ENCODE measurements around the gene YPEL5.

YPEL5 gene

DNA sequence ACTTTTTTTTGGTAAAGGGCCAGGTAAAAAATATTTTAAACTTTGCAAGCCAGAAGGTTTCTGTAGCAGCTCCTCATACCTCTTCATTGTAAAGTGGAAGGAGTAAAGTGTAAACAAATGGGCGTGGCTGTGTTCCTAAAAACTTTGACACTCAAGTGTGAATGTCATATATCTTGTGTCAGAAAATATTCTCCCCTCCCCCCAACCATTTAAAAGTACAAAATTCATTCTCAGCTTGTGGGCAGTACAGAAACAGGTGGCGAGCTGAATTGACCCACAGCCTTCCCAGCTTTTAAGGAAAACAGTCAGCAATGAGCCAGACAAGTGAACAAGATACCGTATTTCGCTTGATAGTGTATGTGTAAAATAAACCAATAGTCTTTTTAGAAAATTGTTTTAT lies 4.0 kb downstream of the YPEL5 start:
- Histone ChIP-seq H3K9me3 (ENCODE audit: insufficient read depth, low read length) (no peaks in the 10 kb centered on the region), H3K36me3 (ENCODE audit: low read length) (0 out of 2 replicates have a peak, but pooled peaks cover 3% of the 10 kb centered on the region), H3K9me2 (replicated peaks; ENCODE audit: insufficient read depth, low read length) (no peaks in the 10 kb centered on the region), H3K79me2 (ENCODE audit: insufficient read depth, low read length) (no peaks in the 10 kb centered on the region), H2AFZ (ENCODE audit: low read depth, low read length, severe bottlenecking) (no peak overlapping the region), H3K27ac (ENCODE audit: low read depth, low read length) (no peak overlapping the region), H3K9ac (ENCODE audit: low read length) (no peak overlapping the region), H3K4me2 (ENCODE audit: low read depth, low read length, poor library complexity, severe bottlenecking) (no peak overlapping the region), H3F3A (ENCODE audit: insufficient read depth) (peaks cover 13% of the 10 kb centered on the region), H3K4me3 (ENCODE audit: insufficient read depth, low read length, poor library complexity, severe bottlenecking) (no peak overlapping the region), H4K20me1 (ENCODE audit: low read depth, low read length) (no peaks in the 10 kb centered on the region), H3K27me3 (ENCODE audit: low read length) (no peaks in the 10 kb centered on the region)
- TF ChIP-seq, protein P1, sequence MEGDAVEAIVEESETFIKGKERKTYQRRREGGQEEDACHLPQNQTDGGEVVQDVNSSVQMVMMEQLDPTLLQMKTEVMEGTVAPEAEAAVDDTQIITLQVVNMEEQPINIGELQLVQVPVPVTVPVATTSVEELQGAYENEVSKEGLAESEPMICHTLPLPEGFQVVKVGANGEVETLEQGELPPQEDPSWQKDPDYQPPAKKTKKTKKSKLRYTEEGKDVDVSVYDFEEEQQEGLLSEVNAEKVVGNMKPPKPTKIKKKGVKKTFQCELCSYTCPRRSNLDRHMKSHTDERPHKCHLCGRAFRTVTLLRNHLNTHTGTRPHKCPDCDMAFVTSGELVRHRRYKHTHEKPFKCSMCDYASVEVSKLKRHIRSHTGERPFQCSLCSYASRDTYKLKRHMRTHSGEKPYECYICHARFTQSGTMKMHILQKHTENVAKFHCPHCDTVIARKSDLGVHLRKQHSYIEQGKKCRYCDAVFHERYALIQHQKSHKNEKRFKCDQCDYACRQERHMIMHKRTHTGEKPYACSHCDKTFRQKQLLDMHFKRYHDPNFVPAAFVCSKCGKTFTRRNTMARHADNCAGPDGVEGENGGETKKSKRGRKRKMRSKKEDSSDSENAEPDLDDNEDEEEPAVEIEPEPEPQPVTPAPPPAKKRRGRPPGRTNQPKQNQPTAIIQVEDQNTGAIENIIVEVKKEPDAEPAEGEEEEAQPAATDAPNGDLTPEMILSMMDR (IDR thresholded peaks at IDR 0.05; ENCODE audit: insufficient read depth, low read length, poor library complexity, severe bottlenecking) = no peak
- TF ChIP-seq EZH2phosphoT487 (conservative IDR thresholded peaks at IDR 0.05; ENCODE audit: low read length) = no peak

GRCh38 chr2:30152385-30152784 lies 5.6 kb downstream of the YPEL5 start:
- Histone ChIP-seq H3K9ac (ENCODE audit: low read length) (no peak overlapping the region), H2AFZ (ENCODE audit: low read depth, low read length, severe bottlenecking) (no peak overlapping the region), H3K27me3 (ENCODE audit: low read length) (no peaks in the 10 kb centered on the region), H3K4me3 (ENCODE audit: insufficient read depth, low read length, poor library complexity, severe bottlenecking) (no peak overlapping the region), H3K9me2 (replicated peaks; ENCODE audit: insufficient read depth, low read length) (no peaks in the 10 kb centered on the region), H3F3A (ENCODE audit: insufficient read depth) (peaks cover 13% of the 10 kb centered on the region), H3K9me3 (ENCODE audit: insufficient read depth, low read length) (no peaks in the 10 kb centered on the region), H3K4me2 (ENCODE audit: low read depth, low read length, poor library complexity, severe bottlenecking) (no peak overlapping the region), H3K79me2 (ENCODE audit: insufficient read depth, low read length) (no peaks in the 10 kb centered on the region), H3K36me3 (ENCODE audit: low read length) (0 out of 2 replicates have a peak, but pooled peaks cover 3% of the 10 kb centered on the region), H3K27ac (ENCODE audit: low read depth, low read length) (no peak overlapping the region), H4K20me1 (ENCODE audit: low read depth, low read length) (no peaks in the 10 kb centered on the region)
- TF ChIP-seq EZH2phosphoT487 (conservative IDR thresholded peaks at IDR 0.05; ENCODE audit: low read length) = no peak
- TF ChIP-seq, protein P1 (IDR thresholded peaks at IDR 0.05; ENCODE audit: insufficient read depth, low read length, poor library complexity, severe bottlenecking) = no peak

DNA sequence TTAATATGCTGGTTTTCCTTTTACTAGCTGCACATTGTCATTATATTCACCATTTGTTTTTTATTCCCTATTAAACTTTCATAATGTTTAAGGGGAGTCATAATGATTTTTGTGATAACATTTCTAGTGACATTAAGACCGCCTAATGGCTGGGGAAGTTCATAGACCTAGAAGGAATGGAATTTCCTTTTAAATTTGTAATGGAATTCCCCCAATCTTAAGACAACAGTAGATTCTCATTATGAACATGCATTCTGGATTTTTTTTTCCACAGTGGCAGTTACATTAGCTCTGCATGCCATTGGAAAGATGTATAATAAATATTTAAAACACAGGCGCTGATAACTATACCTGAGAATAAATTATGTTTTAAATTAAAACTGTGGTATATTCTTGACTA lies 8.4 kb downstream of the YPEL5 start:
- Histone ChIP-seq H3K4me2 (ENCODE audit: low read depth, low read length, poor library complexity, severe bottlenecking) (no peak overlapping the region), H3K9me3 (ENCODE audit: insufficient read depth, low read length) (no peaks in the 10 kb centered on the region), H3K36me3 (ENCODE audit: low read length) (no peaks in the 10 kb centered on the region), H3K9ac (ENCODE audit: low read length) (no peak overlapping the region), H4K20me1 (ENCODE audit: low read depth, low read length) (no peaks in the 10 kb centered on the region), H3K79me2 (ENCODE audit: insufficient read depth, low read length) (no peaks in the 10 kb centered on the region), H3F3A (ENCODE audit: insufficient read depth) (no peaks in the 10 kb centered on the region), H3K27me3 (ENCODE audit: low read length) (no peaks in the 10 kb centered on the region), H3K9me2 (replicated peaks; ENCODE audit: insufficient read depth, low read length) (no peaks in the 10 kb centered on the region), H3K27ac (ENCODE audit: low read depth, low read length) (no peak overlapping the region), H2AFZ (ENCODE audit: low read depth, low read length, severe bottlenecking) (no peak overlapping the region), H3K4me3 (ENCODE audit: insufficient read depth, low read length, poor library complexity, severe bottlenecking) (no peak overlapping the region)
- TF ChIP-seq, protein P1 (IDR thresholded peaks at IDR 0.05; ENCODE audit: insufficient read depth, low read length, poor library complexity, severe bottlenecking) = no peak
- TF ChIP-seq EZH2phosphoT487 (conservative IDR thresholded peaks at IDR 0.05; ENCODE audit: low read length) = no peak

Data from SU-DHL-6 (cell line).